Lung (tissue), 12 donors: ENCODE data around the gene PCID2. TPM values are rescaled to one million over a fixed set of nuclear protein-coding genes. Genes with fewer than 3 reads are reported as not detected.

ENCODE experiments used
- ATAC-seq: fragments of 200-7000 bp; cut with Tn5 transposase; one replicate; pipeline ENCODE4 v1.9.1; 2020; ENCODE audit warnings: moderate number of reproducible peaks; ENCODE audit not compliant: insufficient read depth, low FRiP score
- DNase-seq, 3 donors: peaks; one replicate each; pipeline ENCODE4 v3.0.0-alpha.2; 2013 to 2017
- H3K27ac ChIP-seq, 2 donors: one replicate each; pipeline ENCODE4 v1.5.1; 2013; ENCODE audit warnings: mild to moderate bottlenecking in 2 of 2, moderate library complexity in 2 of 2, control low read depth in 1 of 2, inconsistent platforms in 1 of 2, low read depth in 1 of 2, low read length in 1 of 2
- H3K27me3 ChIP-seq, 3 donors: one replicate each; pipeline ENCODE4 v1.5.1; 2013; ENCODE audit warnings: low read length in 2 of 3; ENCODE audit not compliant: control insufficient read depth in 3 of 3, insufficient read depth in 3 of 3
- H3K36me3 ChIP-seq, 4 donors: one replicate each; pipeline ENCODE4 v1.5.1; 2013; ENCODE audit warnings: low read length in 4 of 4, mild to moderate bottlenecking in 1 of 4, moderate library complexity in 1 of 4; ENCODE audit not compliant: control insufficient read depth in 4 of 4, insufficient read depth in 4 of 4
- H3K4me1 ChIP-seq, 5 donors: one replicate each; pipeline ENCODE4 v1.5.1; 2013; ENCODE audit warnings: low read length in 5 of 5, mild to moderate bottlenecking in 2 of 5, moderate library complexity in 1 of 5; ENCODE audit not compliant: control insufficient read depth in 5 of 5, insufficient read depth in 5 of 5
- H3K4me3 ChIP-seq: one replicate; pipeline ENCODE4 v1.5.1; 2013; ENCODE audit warnings: mild to moderate bottlenecking, control low read depth, moderate library complexity
- H3K9ac ChIP-seq, 2 donors: one replicate each; pipeline ENCODE4 v1.5.1; 2013; ENCODE audit warnings: low read length in 2 of 2, control low read depth in 1 of 2; ENCODE audit not compliant: insufficient read depth in 1 of 2
- H3K9me3 ChIP-seq, 4 donors: one replicate each; pipeline ENCODE4 v1.5.1; 2013; ENCODE audit warnings: low read length in 3 of 4, mild to moderate bottlenecking in 1 of 4, moderate library complexity in 1 of 4; ENCODE audit not compliant: control insufficient read depth in 4 of 4, insufficient read depth in 3 of 4
- WGBS, 2 donors: extraction: QIAGEN DNeasy Blood & Tissue Kit; methylation state at CpG; one replicate each; pipeline ENCODE4 v1.1.7; 2013; 5-methylcytosine and 5-hydroxymethylcytosine counted together
- polyA plus RNA-seq, 2 donors: library from polyadenylated mRNA; stranded (reverse); fragments of 200-250 nt; gene quantifications; one replicate each; pipeline ENCODE4 v1.2.1, GENCODE V29; 2013
- total RNA-seq, 2 donors: library from RNA; depleted of rRNA in 1 of 2; stranded (reverse); fragments of >200 nt in 1 of 2; gene quantifications; one replicate each; pipeline ENCODE4 v1.2.1, GENCODE V29; 2014 to 2021
- TF ChIP-seq, protein P1 (sequence below): IDR thresholded peaks from 2 replicates; pipeline ENCODE4 v1.5.1; 2012; ENCODE audit warnings: mild to moderate bottlenecking; ENCODE audit errors: control extremely low read depth, extremely low read depth
- donor health status: control.
- donor health status: control.
- donor health status: Bipolar disorder and iron deficiency.
- donor health status: healthy.
- donor health status: DM: yes; HTN: yes; CAD: no.

The PCID2 gene
- total and polyA plus RNA-seq, 4 donors, result 31.5 to 86.2 (median 37.3) TPM

DNA sequence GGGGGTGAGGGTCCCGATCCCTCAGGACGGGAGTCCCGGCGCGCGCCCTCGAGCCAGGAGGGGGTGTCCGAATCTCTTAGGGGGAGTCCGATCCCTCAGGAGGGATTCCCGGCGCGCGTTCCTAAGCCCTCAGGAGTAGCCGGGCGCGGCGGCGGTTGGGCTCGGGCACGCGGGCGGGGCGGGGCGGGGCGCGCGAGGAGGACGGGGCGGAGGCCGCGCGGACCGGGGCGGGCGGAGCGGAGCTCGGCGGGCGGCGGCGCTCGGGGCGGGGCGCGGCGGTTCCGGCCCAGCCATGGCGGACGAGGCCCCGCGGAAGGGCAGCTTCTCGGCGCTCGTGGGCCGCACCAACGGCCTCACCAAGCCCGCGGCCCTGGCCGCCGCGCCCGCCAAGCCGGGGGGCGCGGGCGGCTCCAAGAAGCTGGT lies 878 bp upstream of the PCID2 start, which contains the start of gene CUL4A:
Gene CUL4A (plus strand): TSS at position 278 of the 423 bp plus-strand sequence. CDS start 15 bp downstream, at position 293.
- DNase-seq (peak; percentile 83 to 87 (median 85)), ATAC-seq (peak; percentile 61)
- Histone ChIP-seq H3K4me1 (peaks cover 0 to 27% (median 12%) of the 10 kb centered on the region in 5 donors), H3K9ac (peak within 1 kb of the TSS; percentile 43 to 49), H3K4me3 (peak within 1 kb of the TSS; percentile 83), H3K27me3 (no peaks in the 10 kb centered on the region), H3K27ac (peak within 1 kb of the TSS; percentile 99 to 100), H3K36me3 (peaks cover 0 to 4% (median 0%) of the 10 kb centered on the region in 4 donors), H3K9me3 (no peaks in the 10 kb centered on the region)
- 1% methylated on average over 28 to 66 of the region's 66 CpGs for WGBS, 2 donors
- TF ChIP-seq, protein P1, sequence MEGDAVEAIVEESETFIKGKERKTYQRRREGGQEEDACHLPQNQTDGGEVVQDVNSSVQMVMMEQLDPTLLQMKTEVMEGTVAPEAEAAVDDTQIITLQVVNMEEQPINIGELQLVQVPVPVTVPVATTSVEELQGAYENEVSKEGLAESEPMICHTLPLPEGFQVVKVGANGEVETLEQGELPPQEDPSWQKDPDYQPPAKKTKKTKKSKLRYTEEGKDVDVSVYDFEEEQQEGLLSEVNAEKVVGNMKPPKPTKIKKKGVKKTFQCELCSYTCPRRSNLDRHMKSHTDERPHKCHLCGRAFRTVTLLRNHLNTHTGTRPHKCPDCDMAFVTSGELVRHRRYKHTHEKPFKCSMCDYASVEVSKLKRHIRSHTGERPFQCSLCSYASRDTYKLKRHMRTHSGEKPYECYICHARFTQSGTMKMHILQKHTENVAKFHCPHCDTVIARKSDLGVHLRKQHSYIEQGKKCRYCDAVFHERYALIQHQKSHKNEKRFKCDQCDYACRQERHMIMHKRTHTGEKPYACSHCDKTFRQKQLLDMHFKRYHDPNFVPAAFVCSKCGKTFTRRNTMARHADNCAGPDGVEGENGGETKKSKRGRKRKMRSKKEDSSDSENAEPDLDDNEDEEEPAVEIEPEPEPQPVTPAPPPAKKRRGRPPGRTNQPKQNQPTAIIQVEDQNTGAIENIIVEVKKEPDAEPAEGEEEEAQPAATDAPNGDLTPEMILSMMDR, result no peak

DNA sequence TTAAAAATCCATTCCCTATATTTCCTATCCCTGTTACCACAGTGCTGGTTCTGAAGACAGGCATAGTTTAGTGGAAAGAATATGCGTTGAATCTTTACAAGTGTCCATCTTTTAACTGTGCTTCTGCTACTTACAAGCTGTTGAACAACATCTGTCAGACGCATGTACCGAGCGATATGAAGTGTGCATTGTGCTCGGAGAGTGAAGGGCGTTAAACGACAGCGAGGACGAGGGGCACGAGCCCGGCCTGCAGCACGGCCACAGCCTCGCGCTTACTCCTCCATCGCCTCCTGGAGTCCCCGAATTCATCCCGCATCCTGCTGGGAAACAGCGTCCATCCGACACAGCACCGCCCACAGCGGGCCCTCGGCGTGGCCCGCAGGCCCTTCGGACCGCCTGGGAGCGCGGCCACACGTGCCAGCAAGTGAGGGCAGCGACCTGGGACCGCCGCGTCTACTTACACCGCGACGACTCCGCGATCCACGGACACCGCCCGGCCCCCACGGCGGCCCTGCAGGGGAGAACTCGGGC lies 514 bp downstream of the PCID2 start:
- ATAC-seq (peak; percentile 31), DNase-seq (peak; percentile 44 to 53 (median 46))
- peaks cover 0 to 27% (median 12%) of the 10 kb centered on the region in 5 donors for H3K4me1 ChIP-seq
- peak overlapping the region; percentile 99 to 100 for H3K27ac ChIP-seq
- peak overlapping the region; percentile 83 for H3K4me3 ChIP-seq
- WGBS, 2 donors, result 0% methylated on average over 43 to 44 of the region's 44 CpGs
- peaks cover 0 to 7% (median 0%) of the 10 kb centered on the region in 4 donors for H3K36me3 ChIP-seq
- H3K27me3 ChIP-seq, result no peaks in the 10 kb centered on the region
- TF ChIP-seq, protein P1, result no peak
- H3K9me3 ChIP-seq, result no peaks in the 10 kb centered on the region
- H3K9ac ChIP-seq, result peak overlapping the region; percentile 18 to 88

DNA sequence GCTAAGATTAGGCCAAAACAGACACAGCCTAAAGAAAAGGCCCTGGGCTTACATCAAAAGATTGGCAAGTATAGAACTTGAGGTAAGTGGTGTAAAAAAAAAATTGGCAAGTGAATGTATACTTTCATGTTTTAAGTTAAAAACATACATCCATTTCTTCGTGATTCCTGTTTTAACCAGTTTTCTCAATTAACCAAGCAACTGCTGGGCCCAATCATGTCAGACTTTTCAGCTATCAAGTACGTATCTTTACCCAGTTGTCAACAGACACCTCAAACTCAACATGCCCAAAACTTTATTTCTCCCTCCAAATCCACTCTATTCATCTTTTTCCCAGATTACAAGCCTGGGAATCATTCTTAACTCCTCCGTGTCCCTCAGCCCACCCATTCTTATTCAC lies 1.0 kb downstream of the PCID2 start:
- ATAC-seq (no peak), DNase-seq (no peak)
- peak overlapping the region; percentile 83 for H3K4me3 ChIP-seq
- 50 to 53% methylated on average over 3 of the region's 3 CpGs for WGBS, 2 donors
- peak overlapping the region; percentile 18 to 88 for H3K9ac ChIP-seq
- H3K27ac ChIP-seq, result peak overlapping the region in 1 of 2 donors; percentile 100
- peaks cover 0 to 27% (median 12%) of the 10 kb centered on the region in 5 donors for H3K4me1 ChIP-seq
- TF ChIP-seq, protein P1, result no peak
- peaks cover 0 to 7% (median 0%) of the 10 kb centered on the region in 4 donors for H3K36me3 ChIP-seq
- H3K27me3 ChIP-seq, result no peaks in the 10 kb centered on the region
- no peaks in the 10 kb centered on the region for H3K9me3 ChIP-seq
